Hepatocyte (in vitro differentiated cells): ENCODE results near the gene STAT5A. TPM values are rescaled to one million over a fixed set of nuclear protein-coding genes. Genes with fewer than 3 reads are reported as not detected.

Experiments
- DNase-seq: peaks from one replicate; pipeline ENCODE4 v3.0.0-alpha.2; 2016; ENCODE audit warnings: low spot score
- H2AFZ ChIP-seq: fragments of 200-600 bp; sonication (generic); 2 replicates; pipeline ENCODE4 v1.6.0; 2016; ENCODE audit warnings: antibody characterized with exemption, mild to moderate bottlenecking
- H3K27ac ChIP-seq: fragments of 200-600 bp; sonication (generic); 2 replicates; pipeline ENCODE4 v1.5.1; 2016; ENCODE audit warnings: mild to moderate bottlenecking
- H3K27me3 ChIP-seq: fragments of 200-600 bp; sonication (generic); 2 replicates; pipeline ENCODE4 v1.6.1; 2016
- H3K36me3 ChIP-seq: fragments of 200-600 bp; sonication (generic); replicated peaks from 2 replicates; pipeline ENCODE4 v1.5.1; 2016; ENCODE audit warnings: low read depth; ENCODE audit not compliant: insufficient read depth
- H3K4me1 ChIP-seq: fragments of 200-600 bp; sonication (generic); 2 replicates; pipeline ENCODE4 v1.5.1; 2016; ENCODE audit warnings: mild to moderate bottlenecking, moderate library complexity; ENCODE audit not compliant: insufficient read depth
- H3K4me2 ChIP-seq: fragments of 200-600 bp; sonication (generic); 2 replicates; pipeline ENCODE4 v1.6.0; 2016
- H3K4me3 ChIP-seq: fragments of 200-600 bp; sonication (generic); 2 replicates; pipeline ENCODE4 v1.5.1; 2016; ENCODE audit warnings: mild to moderate bottlenecking
- H3K79me2 ChIP-seq: fragments of 200-600 bp; sonication (generic); 2 replicates; pipeline ENCODE4 v1.6.0; 2017; ENCODE audit warnings: mild to moderate bottlenecking
- H3K9me2 ChIP-seq: fragments of 200-600 bp; sonication (generic); replicated peaks from 2 replicates; pipeline ENCODE4 v1.6.0; 2017; ENCODE audit warnings: mild to moderate bottlenecking; ENCODE audit not compliant: insufficient read depth
- H3K9me3 ChIP-seq: fragments of 200-600 bp; sonication (generic); 2 replicates; pipeline ENCODE4 v1.5.1; 2016; ENCODE audit warnings: low read depth, mild to moderate bottlenecking
- H4K20me1 ChIP-seq: fragments of 200-600 bp; sonication (generic); 2 replicates; pipeline ENCODE4 v1.6.0; 2016; ENCODE audit warnings: mild to moderate bottlenecking; ENCODE audit not compliant: insufficient read depth, poor library complexity, severe bottlenecking
- EZH2 ChIP-seq: fragments of 200-600 bp; sonication (generic); IDR thresholded peaks from 2 replicates; pipeline ENCODE4 v1.6.1; 2016; ENCODE audit warnings: antibody characterized with exemption, mild to moderate bottlenecking, borderline replicate concordance
- EZH2phosphoT487 ChIP-seq: fragments of 200-600 bp; sonication (generic); IDR thresholded peaks from one replicate; pipeline ENCODE4 v1.6.1; 2018; ENCODE audit warnings: antibody characterized with exemption, mild to moderate bottlenecking, low read depth, moderate library complexity; ENCODE audit not compliant: unreplicated experiment, severe bottlenecking
- WGBS: methylation state at CpG from one replicate; pipeline ENCODE4 v1.1.6; 2016; ENCODE audit warnings: low lambda C conversion rate; ENCODE audit errors: missing lambda C conversion rate; 5-methylcytosine and 5-hydroxymethylcytosine counted together
- polyA plus RNA-seq: library from polyadenylated mRNA; unstranded; fragments of >200 nt; fragmentation: Nextera tagmentation; extraction: Ambion mirVana; gene quantifications from 2 replicates; pipeline ENCODE4 v1.2.1, GENCODE V29; 2016
- total RNA-seq: library from RNA; depleted of rRNA; stranded (reverse); fragments of >200 nt; gene quantifications from 2 replicates; pipeline ENCODE4 v1.2.3, GENCODE V29; 2014
- TF ChIP-seq, protein P1 (sequence below): fragments of 200-600 bp; sonication (generic); IDR thresholded peaks from 2 replicates; pipeline ENCODE4 v1.5.1; 2016; ENCODE audit warnings: antibody characterized with exemption, mild to moderate bottlenecking; ENCODE audit not compliant: poor library complexity

Gene STAT5A
- total and polyA plus RNA-seq, 2 experiments from 2014 or later: 5.5 to 6.1 TPM

DNA sequence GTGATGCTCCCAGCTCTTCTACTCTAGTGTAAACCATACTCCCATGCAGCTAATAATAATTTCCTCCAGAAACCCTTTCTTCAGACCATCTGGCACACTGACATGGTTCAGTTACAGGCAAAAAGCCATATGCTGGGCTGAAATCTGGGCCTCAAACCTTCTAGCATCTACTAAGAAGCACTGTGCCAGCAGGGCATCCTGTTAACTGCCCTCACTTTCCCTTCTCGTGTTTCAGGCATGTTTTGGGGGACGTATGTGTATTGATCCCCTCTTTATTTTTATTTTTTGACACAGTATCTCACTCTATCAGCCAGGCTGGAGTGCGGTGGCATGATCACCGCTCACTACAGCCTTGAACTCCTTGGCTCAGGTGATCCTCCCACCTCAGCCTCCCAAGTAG is 33.3 kb downstream of the STAT5A start:
- H3K4me2 ChIP-seq: no peak overlapping the region

DNA sequence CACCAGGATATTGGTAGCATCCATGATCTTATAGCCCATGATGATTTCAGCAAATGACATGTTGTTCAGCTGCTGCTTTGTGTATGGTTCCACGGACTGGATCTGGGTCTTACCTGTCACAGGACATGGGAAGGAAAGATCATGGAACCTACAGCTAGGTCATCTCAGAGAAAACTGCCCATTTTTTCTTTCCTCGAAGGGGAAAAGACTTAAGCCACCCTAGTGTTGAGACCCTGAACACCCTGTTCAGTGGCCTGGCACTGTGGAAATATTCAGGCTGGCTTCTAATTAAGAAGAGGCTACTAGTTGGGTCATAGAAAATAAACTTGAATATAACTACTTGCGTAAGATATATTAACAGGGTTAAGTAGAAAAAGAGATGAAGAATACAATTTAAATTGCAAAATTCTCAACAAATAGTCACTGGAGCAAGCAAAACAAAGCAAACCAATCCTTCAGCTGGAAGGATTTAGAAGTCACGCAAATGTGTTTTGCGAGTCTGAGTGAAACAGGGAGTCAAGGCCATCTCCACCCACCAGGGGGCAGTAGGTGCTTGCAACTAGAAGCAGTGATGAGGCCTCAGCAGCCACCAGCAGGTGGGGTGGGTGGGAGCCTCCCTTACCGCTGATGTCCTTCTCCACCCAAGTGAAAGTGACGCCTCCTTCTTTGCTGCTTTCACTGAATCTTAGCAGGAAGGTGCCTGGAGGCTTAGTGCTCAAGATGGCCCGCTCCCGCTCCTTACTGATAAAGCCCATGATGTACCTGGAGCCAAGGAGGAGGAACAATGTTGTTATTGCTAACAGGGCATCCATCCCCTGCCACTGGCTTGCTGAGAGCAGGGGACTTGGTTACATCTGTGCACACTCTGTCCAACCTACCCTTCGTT is 34.3 kb downstream of the STAT5A start:
- DNase-seq: peak; percentile 96
- Histone ChIP-seq H3K4me3 (no peak overlapping the region), H3K27ac (no peak overlapping the region), H3K36me3 (no peaks in the 10 kb centered on the region), H3K9me2 (no peaks in the 10 kb centered on the region), H3K9me3 (no peaks in the 10 kb centered on the region), H2AFZ (no peak overlapping the region), H3K4me2 (no peak overlapping the region), H3K4me1 (no peaks in the 10 kb centered on the region), H4K20me1 (no peaks in the 10 kb centered on the region), H3K79me2 (peaks cover 9% of the 10 kb centered on the region), H3K27me3 (no peaks in the 10 kb centered on the region)
- TF ChIP-seq, protein P1, sequence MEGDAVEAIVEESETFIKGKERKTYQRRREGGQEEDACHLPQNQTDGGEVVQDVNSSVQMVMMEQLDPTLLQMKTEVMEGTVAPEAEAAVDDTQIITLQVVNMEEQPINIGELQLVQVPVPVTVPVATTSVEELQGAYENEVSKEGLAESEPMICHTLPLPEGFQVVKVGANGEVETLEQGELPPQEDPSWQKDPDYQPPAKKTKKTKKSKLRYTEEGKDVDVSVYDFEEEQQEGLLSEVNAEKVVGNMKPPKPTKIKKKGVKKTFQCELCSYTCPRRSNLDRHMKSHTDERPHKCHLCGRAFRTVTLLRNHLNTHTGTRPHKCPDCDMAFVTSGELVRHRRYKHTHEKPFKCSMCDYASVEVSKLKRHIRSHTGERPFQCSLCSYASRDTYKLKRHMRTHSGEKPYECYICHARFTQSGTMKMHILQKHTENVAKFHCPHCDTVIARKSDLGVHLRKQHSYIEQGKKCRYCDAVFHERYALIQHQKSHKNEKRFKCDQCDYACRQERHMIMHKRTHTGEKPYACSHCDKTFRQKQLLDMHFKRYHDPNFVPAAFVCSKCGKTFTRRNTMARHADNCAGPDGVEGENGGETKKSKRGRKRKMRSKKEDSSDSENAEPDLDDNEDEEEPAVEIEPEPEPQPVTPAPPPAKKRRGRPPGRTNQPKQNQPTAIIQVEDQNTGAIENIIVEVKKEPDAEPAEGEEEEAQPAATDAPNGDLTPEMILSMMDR: peak; percentile 99
- TF ChIP-seq EZH2: no peak
- no peak for TF ChIP-seq EZH2phosphoT487
- 46% methylated on average over 10 of the region's 10 CpGs for WGBS

More for the DNA sequence above, 33.3 kb downstream of the STAT5A start:
- H3K79me2 ChIP-seq: peaks cover 11% of the 10 kb centered on the region
- no peaks in the 10 kb centered on the region for H3K36me3 ChIP-seq
- H3K27me3 ChIP-seq: no peaks in the 10 kb centered on the region
- no peaks in the 10 kb centered on the region for H3K4me1 ChIP-seq
- H3K27ac ChIP-seq: no peak overlapping the region
- no peak overlapping the region for H2AFZ ChIP-seq
- H3K9me2 ChIP-seq: no peaks in the 10 kb centered on the region
- no peak overlapping the region for H3K4me3 ChIP-seq
- no peaks in the 10 kb centered on the region for H4K20me1 ChIP-seq
- no peaks in the 10 kb centered on the region for H3K9me3 ChIP-seq
- WGBS: 97% methylated on average over 4 of the region's 4 CpGs
- DNase-seq: no peak
- TF ChIP-seq EZH2phosphoT487 (no peak), EZH2 (no peak)
- TF ChIP-seq, protein P1: no peak

DNA sequence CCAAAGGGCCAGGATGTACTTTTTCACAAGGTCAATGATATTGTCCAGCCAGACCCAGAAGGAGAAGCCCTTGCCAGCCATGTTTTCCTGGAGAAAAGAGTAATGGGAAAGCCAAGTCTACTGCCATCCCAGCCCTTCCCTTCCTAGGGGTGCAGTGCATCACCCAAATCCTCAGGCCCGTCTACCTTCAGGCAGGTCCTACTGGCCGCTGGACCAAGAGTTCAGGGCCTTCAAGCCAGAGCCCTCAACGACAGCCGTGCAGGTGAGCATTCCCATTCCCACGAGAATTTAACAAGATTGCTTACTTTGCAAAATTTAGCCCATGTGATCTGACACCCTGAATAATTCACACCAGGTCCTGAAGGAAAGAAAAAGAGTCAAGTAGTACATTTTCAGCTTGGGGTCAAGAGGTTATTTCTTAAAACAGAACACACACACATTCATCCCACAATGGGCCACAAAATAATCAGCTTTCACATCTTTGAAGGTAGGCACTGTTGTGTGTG is 35.0 kb downstream of the STAT5A start:
- no peak overlapping the region for H3K4me3 ChIP-seq
- no peak overlapping the region for H3K27ac ChIP-seq
- H3K4me1 ChIP-seq: no peaks in the 10 kb centered on the region
- H4K20me1 ChIP-seq: no peaks in the 10 kb centered on the region
- H3K27me3 ChIP-seq: no peaks in the 10 kb centered on the region
- no peaks in the 10 kb centered on the region for H3K9me3 ChIP-seq
- no peak overlapping the region for H3K4me2 ChIP-seq
- no peaks in the 10 kb centered on the region for H3K9me2 ChIP-seq
- DNase-seq: no peak
- peaks cover 9% of the 10 kb centered on the region for H3K79me2 ChIP-seq
- 85% methylated on average over 5 of the region's 5 CpGs for WGBS
- H2AFZ ChIP-seq: no peak overlapping the region
- TF ChIP-seq EZH2 (no peak), EZH2phosphoT487 (no peak)
- TF ChIP-seq, protein P1: no peak
- no peaks in the 10 kb centered on the region for H3K36me3 ChIP-seq
